Measurements from ENCODE around the gene NCDN. TPM values are rescaled to one million over a fixed set of nuclear protein-coding genes. Genes with fewer than 3 reads are reported as not detected.

The NCDN gene
- total RNA-seq, 4 donors from 2014 or later, result 16.6 to 41.2 (median 24.3) TPM

DNA sequence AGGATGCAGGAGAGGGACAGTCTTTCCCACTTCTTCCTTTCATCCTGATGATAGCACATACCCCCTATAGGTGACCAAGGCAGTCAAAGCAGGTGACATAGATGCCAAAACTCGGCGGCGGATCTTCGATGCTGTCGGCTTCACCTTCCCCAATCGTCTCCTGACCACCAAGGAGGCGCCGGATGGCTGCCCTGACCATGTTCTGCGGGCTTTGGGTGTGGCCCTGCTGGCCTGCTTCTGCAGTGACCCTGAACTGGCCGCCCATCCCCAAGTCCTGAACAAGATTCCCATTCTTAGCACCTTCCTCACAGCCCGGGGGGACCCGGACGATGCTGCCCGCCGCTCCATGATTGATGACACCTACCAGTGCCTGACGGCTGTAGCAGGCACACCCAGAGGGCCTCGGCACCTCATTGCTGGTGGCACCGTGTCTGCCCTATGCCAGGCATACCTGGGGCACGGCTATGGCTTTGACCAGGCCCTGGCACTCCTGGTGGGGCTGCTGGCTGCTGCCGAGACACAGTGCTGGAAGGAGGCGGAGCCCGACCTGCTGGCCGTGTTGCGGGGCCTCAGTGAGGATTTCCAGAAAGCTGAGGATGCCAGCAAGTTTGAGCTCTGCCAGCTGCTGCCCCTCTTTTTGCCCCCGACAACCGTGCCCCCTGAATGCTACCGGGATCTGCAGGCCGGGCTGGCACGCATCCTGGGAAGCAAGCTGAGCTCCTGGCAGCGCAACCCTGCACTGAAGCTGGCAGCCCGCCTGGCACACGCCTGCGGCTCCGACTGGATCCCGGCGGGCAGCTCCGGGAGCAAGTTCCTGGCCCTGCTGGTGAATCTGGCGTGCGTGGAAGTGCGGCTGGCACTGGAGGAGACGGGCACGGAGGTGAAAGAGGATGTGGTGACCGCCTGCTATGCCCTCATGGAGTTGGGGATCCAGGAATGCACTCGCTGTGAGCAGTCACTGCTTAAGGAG is 2.9 kb downstream of the NCDN start:
- H3K36me3 ChIP-seq, result peaks cover 0 to 36% of the 10 kb centered on the region in 2 donors
- no peak overlapping the region for H3K4me3 ChIP-seq
- peak overlapping the region in 3 of 4 donors; percentile 94 to 98 (median 97) for H3K27ac ChIP-seq

DNA sequence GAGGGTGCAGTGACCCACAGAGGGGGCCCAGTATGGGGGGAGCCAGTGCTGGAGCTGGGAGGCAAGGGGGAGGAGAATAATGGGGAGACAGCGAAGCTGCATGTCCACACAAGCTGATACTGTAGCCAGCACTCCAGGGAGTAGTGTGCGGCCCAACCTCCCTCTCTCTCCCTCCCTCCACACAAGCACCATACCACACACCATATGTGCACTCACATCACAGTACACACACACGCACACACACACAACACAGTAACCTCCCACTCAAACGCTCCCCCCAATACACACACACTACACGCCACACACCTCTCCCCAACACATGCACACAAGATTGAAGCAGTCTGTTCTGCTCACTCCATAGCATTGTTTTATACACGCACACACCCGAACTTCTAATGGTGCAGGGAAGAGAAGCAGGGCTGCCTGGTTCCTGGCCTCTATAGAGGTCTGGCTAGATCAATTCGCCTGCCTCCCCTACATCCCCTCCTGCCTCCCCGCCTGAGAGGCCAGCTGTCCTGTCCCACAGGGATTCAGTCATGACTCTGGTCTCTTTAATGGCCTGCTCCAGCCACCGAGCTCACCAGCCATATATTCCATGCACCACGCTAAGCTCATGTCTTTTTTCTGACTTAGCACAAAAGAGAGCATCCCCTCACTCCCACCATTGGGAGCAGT is 3.8 kb downstream of the NCDN start:
- H3K4me3 ChIP-seq, result no peak overlapping the region
- no peaks in the 10 kb centered on the region for H3K9me3 ChIP-seq
- WGBS, 2 donors (ENCODE audit: low coverage in 1 of 2), result 69 to 81% methylated on average over 7 to 9 of the region's 11 CpGs
- peaks cover 0 to 50% (median 21%) of the 10 kb centered on the region in 3 donors for H3K4me1 ChIP-seq
- TF ChIP-seq, protein P1, sequence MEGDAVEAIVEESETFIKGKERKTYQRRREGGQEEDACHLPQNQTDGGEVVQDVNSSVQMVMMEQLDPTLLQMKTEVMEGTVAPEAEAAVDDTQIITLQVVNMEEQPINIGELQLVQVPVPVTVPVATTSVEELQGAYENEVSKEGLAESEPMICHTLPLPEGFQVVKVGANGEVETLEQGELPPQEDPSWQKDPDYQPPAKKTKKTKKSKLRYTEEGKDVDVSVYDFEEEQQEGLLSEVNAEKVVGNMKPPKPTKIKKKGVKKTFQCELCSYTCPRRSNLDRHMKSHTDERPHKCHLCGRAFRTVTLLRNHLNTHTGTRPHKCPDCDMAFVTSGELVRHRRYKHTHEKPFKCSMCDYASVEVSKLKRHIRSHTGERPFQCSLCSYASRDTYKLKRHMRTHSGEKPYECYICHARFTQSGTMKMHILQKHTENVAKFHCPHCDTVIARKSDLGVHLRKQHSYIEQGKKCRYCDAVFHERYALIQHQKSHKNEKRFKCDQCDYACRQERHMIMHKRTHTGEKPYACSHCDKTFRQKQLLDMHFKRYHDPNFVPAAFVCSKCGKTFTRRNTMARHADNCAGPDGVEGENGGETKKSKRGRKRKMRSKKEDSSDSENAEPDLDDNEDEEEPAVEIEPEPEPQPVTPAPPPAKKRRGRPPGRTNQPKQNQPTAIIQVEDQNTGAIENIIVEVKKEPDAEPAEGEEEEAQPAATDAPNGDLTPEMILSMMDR (IDR thresholded peaks at IDR 0.05), result no peak
- no peak for TF ChIP-seq POLR2A (IDR thresholded peaks at IDR 0.05)
- TF ChIP-seq EP300 (IDR thresholded peaks at IDR 0.05), result no peak
- TF ChIP-seq POLR2AphosphoS5 (IDR thresholded peaks at IDR 0.05), result no peak
- ATAC-seq, result no peak
- H3K27ac ChIP-seq, result peak overlapping the region in 3 of 4 donors; percentile 94 to 98 (median 97)
- H3K27me3 ChIP-seq, result no peaks in the 10 kb centered on the region
- H3K36me3 ChIP-seq, result peaks cover 0 to 45% of the 10 kb centered on the region in 2 donors

More for the DNA sequence above, 2.9 kb downstream of the NCDN start:
- WGBS, 2 donors (ENCODE audit: low coverage in 1 of 2), result 82 to 83% methylated on average over 7 to 9 of the region's 44 CpGs
- no peak for TF ChIP-seq POLR2AphosphoS5 (IDR thresholded peaks at IDR 0.05)
- TF ChIP-seq, protein P1 (IDR thresholded peaks at IDR 0.05), result peak in 1 of 4 experiments; percentile 6
- TF ChIP-seq POLR2A (IDR thresholded peaks at IDR 0.05), result no peak
- no peak for TF ChIP-seq EP300 (IDR thresholded peaks at IDR 0.05)
- Histone ChIP-seq H3K27me3 (no peaks in the 10 kb centered on the region), H3K9me3 (no peaks in the 10 kb centered on the region), H3K4me1 (peaks cover 0 to 59% (median 30%) of the 10 kb centered on the region in 3 donors)
- ATAC-seq, result no peak

DNA sequence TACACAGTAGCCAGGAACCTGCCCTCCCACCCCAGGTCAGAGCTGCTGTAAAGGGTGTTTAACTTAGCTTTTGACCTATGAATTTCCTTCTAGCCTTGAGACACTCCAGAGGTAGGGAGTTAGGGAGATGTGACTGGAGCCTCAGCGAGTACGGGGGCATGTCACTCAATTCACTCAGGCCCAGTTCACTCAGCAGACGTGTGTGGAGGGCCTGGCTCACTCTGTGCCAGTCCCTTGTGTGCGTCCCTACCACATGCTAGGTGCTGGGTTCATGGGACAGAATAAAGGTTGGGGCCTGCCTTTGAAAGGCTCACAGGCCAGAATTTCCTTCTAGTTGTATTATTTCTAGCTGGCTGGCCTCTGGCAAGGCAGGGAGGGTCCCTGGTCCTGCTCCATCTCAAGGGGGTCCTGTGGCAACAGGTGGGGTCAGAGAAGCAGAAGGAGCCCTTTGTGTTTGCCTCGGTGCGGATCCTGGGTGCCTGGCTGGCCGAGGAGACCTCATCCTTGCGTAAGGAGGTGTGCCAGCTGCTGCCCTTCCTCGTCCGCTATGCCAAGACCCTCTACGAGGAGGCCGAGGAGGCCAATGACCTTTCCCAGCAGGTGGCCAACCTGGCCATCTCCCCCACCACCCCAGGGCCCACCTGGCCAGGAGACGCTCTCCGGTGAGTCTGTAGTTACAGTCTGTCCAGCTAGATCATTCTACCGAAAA is 4.5 kb downstream of the NCDN start:
- TF ChIP-seq, protein P1 (IDR thresholded peaks at IDR 0.05), result no peak
- TF ChIP-seq POLR2A (IDR thresholded peaks at IDR 0.05) (no peak), POLR2AphosphoS5 (IDR thresholded peaks at IDR 0.05) (no peak), EP300 (IDR thresholded peaks at IDR 0.05) (no peak)
- no peak for ATAC-seq
- WGBS, 2 donors (ENCODE audit: low coverage in 1 of 2), result 80 to 96% methylated on average over 3 of the region's 15 CpGs
- Histone ChIP-seq H3K27ac (no peak overlapping the region), H3K4me1 (peaks cover 0 to 46% (median 18%) of the 10 kb centered on the region in 3 donors), H3K36me3 (peaks cover 0 to 52% of the 10 kb centered on the region in 2 donors), H3K4me3 (no peak overlapping the region), H3K9me3 (no peaks in the 10 kb centered on the region), H3K27me3 (no peaks in the 10 kb centered on the region)

- TF ChIP-seq POLR2A (IDR thresholded peaks at IDR 0.05) (no peak), EP300 (IDR thresholded peaks at IDR 0.05) (no peak), POLR2AphosphoS5 (IDR thresholded peaks at IDR 0.05) (no peak)
- TF ChIP-seq, protein P1 (IDR thresholded peaks at IDR 0.05), result no peak
Measured at GRCh38 chr1:35563166-35563565, 5.6 kb downstream of the NCDN start.

More at GRCh38 chr1:35563166-35563565, 5.6 kb downstream of the NCDN start:
- Histone ChIP-seq H3K27me3 (no peaks in the 10 kb centered on the region), H3K4me3 (no peak overlapping the region), H3K4me1 (peaks cover 0 to 41% (median 17%) of the 10 kb centered on the region in 3 donors), H3K36me3 (peaks cover 0 to 58% of the 10 kb centered on the region in 2 donors), H3K27ac (no peak overlapping the region), H3K9me3 (no peaks in the 10 kb centered on the region)
- ATAC-seq, result no peak
- 38% methylated on average over 6 of the region's 12 CpGs; no CpG with 5 or more reads in 1 of the 2 donors for WGBS, 2 donors (ENCODE audit: low coverage in 1 of 2)

Measured in gastroesophageal sphincter (tissue), 4 donors.